HG03066 (cell line): ENCODE data around the gene ZNF432.
"Not testable (repeated sequence)": the region's sequence is repeated elsewhere in the genome, so short reads cannot be mapped to it uniquely, and the experiment has no call there.

Experiments
- ATAC-seq: cut with Tn5 transposase; IDR thresholded peaks from one replicate; pipeline ENCODE4 v1.9.1; 2021; ENCODE audit warnings: low read depth; ENCODE audit not compliant: unreplicated experiment

Gene ZNF432

DNA sequence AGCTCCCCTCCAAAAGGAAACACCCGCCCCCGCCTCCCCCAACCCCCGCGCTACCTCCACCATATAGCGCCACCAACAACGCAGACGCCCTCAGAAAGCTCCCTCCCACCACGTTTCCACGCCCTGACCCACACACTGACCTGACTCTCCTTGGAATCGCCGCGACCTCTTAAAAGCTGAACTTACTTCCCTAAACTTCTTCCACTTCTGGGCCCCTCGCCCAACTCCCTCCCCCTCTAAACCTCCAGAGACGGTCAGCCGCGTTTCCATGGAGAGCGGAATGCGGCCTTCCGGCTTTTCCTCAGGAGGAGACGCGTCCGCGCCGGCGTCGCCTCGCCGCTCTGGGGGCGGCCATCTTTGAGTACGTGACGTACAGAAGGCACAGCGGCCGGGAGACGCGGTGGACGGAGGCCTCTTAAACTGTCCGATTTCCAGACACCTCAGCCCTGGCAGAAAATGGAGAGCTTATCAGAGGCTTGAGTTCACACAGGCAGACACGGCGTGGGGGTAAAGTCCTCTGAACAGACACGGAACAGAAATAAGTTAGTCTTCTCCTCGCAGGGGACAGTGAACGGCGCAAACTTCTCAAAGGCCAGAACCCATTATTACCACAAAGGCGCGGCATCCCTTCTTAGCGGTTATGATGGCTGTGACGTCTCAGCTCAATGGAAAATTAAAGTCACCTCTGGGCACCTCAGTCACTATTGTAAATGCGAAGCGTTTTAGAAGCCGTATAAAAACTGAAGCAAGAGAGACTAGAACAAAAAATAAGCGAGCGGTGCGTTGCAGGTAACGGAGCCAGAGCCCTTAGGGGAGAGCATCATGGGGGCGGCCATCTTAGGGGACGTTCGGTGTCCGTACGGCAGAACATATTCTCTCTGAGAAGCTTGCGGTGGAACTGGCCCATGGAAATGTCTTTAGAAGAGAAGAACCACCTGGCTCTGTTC lies at the start of gene ZNF432:
Gene ZNF432, minus strand, starts transcription at position 284 of the 947 bp plus-strand sequence. CDS start 1,970 bp downstream, outside the sequence.
- peak; percentile 76 for ATAC-seq

DNA sequence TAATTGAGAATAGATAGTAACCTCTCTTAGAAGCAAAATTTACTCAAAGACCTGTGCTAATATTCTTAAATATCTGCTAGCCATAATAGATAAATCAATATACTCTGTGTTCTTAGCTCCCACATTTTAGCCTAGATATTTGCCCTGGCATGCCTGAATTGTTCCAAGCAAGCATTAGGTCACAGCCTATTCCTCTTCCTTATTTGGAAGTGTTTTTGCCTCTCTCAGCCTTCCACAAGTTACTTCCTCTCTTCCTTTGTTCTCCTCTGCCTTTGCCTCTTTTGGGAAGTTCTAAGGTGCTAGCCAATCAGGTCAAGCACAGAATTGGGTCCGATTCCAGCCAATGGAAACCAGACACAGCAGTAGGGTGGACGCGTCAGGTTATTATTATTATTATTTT lies 47.8 kb upstream of the ZNF432 start:
- not testable (repeated sequence) for ATAC-seq

DNA sequence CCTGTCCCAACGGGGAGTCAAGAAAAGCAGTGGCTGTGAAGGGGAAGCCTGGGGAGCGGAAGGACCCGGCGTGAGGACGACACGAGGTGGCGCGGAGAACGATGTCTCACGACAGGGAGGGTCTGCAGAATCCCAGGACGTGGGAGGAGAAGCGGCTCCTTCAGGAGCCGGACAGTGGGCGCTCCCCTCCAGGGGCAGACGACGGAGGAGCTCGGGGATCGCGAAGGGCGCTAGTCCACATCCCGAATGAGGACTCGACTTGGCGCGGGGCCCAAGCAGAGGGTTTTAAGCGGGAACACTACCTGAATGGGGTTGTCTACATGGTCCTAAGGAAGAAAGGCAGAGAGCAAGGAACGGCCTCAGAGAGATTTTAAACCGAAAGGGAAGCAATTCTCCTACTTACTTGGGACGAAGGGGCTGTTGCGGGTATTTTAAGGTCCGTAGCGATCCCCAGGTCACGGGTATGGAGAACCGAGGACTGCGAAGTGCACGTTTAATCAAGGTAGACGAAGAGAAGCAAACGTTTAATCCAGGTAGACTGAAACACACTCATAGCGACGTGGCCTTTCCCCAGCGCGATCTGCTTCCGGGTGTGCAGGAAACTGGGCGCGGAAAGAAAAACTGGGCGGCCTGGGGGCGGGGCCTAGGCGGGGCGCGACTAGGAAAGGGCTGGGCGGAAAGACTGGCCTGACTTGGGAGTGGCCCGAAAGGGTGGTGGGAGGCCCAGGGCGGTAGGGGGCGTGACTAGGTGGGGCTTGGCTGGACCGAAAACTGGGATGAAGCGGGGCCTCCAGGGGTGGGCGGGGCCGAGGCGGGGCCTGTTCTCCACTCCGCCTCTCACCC lies 46.8 kb upstream of the ZNF432 start, which contains the start of gene ZNF841:
Gene ZNF841, minus strand, starts transcription at position 594 of the 843 bp plus-strand sequence. CDS start 10,964 bp downstream, outside the sequence.
- ATAC-seq: peak; percentile 96

DNA sequence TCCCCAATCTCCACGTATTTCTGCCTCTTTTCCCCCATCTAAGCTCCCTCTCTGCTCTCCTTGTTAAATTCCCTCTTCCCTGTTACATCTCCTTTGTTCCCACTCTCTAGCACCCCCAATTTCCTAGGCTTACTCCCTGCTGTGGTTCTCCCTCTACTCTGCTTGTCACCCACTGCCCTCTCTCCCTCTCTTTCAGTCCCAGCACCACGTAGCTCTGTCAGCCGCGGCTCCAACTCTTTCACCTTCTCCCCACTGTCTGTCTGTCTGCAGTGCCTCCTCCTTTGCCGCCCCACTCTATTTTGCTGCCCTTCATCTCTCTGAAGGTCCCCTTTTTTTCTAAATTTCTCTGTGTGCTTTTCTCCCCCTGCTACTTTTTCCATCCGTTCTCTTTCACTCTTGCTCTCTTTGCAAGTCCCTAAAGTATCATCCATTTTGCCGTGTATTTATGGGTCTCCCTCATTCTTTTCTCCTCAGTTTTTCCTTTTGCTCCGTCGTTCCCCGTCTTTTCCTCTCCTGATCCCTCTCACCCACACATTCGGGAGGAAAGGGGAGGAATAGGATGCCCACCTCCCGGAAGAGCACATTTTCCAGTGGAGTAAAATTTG lies 46.0 kb upstream of the ZNF432 start:
- ATAC-seq: no peak

DNA sequence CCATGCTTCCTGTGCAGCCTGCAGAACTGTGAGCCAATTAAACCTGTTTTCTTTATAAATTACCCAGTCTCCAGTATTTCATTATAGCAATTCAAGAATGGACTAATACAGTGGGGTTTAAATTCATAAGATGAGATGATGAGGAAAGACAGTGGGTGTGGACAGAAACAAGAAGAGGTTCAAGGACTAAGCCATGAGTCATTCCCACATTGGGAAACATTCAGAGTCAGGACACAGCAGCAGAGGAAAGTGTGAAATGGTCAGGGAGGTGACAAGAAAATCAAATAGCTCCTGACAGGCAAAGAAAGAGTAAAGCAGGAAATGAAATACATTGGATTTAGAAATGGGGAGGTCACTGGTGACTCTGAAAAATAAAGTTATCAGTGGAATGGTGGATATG lies 37.8 kb upstream of the ZNF432 start:
- no peak for ATAC-seq

DNA sequence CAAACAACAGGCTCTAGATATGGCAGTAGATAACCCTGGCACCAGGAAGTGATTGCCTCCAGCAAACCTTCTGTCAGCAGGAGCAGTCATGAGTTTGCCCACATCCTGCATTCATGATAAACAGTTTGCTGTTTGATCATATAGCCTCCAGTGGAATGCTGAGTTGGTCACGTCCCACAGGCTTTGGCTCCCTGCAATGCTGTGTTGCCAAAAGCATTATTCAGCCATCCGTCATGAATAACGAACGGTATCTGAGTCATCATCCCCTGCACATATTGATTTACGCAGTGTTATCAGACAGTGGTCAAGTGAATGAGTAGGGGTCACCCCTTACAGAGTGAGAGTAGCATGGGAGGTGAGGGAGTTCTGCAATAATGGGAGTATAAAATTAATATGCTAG lies 21.9 kb upstream of the ZNF432 start:
- ATAC-seq: no peak

DNA sequence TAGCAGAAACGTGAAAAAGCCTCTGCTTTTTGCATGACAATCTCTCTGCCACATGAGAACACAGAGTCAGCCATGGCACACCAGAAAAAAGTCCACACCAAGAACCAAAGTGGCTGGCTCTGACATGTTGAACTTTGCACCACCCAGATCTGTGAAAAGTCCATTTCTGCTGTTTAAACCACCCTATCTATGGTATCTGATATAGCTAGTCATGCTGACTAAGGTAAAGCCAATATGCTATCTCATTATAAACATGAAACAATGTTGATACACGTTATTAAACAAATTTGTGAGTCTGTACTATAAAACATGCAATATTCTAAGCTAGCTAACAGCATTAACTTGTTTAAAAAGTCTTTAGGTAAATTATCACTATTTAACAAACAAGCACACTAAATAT lies 21.0 kb upstream of the ZNF432 start:
- no peak for ATAC-seq

DNA sequence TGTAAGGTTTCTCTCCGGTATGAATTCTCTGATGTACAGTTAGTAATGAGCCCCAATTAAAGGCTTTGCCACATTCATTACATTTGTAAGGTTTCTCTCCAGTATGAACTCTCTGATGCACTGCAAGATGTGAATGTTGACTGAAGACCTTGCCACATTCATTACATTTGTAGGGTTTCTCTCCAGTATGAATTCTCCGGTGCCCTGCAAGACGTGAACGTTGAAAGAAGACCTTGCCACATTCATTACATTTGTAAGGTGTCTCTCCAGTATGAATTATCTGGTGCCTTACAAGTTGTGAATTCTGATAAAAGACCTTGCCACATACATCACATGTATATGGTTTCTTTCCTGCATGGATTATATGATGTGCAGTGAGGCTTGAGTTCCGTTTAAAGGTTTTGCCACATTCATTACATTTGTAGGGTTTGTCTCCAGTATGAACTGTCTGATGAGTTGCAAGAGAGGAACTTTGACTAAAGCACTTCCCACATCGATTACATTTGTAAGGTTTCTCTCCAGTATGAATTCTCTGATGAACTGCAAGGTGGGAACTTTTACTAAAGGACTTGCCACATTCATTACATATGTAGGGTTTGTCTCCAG lies 17.7 kb upstream of the ZNF432 start:
- ATAC-seq: no peak

DNA sequence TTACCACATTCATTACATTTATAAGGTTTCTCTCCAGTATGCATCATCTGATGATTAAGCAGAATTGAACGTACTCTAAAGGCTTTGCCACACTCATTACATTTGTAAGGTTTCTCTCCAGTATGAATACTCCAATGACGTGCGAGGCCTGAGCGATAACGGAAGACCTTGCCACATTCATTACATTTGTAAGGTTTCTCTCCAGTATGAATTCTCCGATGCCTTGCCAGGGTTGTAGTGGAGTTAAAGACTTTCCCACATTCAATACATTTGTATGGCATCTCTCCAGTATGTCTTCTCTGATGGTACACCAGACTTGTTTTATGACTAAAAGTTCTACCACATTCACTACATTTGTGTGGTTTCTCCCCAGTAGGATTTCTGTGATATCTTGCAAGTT lies 16.8 kb upstream of the ZNF432 start:
- no peak for ATAC-seq

DNA sequence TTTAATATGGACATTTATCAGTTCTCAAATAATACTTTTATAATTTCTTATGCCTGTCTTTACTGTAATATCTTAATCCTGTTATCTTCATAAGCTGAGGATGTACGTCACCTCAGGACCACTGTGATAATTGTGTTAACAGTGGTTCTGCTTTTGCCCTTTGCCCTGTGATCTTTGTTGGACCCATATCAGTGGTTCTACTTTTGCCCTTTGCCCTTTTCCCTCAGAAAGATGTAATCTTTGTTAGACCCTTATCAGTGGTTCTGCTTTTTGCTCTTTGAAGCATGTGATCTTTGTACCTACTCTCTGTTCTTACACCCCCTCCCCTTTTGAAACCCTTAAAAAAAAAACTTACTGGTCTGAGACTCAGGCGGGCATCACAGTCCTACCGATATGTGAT lies 7.8 kb upstream of the ZNF432 start:
- not testable (repeated sequence) for ATAC-seq

DNA sequence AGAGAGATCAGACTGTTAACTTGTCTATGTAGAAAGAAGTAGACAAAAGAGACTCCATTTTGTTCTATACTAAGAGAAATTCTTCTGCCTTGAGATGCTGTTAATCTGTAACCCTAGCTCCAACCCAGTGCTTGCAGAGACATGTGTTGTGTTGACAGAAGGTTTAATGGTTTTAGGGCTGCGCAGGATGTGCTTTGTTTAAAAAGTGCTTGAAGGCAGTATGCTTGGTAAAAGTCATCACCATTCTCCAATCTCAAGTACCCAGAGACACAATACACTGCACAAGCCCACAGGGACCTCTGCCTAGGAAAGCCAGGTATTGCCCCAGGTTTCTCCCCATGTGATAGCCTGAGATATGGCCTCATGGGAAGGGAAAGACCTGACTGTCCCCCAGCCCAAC lies 3.1 kb upstream of the ZNF432 start:
- not testable (repeated sequence) for ATAC-seq

DNA sequence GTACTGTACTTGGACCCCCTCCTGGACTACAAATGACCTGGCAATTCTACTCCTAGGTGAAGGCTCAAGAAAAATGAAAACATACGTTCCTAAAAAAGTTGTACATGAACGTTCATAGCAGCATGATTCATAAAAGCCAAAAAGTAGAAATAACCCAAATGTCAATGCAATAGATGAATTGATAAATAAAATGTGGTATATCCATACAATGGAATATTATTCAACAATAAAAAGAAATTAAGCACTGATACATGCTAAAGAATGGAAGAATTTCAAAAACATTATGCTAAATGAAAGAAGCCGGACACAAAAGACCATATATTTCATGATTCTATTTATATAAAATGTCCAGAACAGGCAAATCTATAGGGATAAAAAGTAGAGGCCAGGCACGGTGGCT lies 9.5 kb downstream of the ZNF432 start:
- no peak for ATAC-seq

DNA sequence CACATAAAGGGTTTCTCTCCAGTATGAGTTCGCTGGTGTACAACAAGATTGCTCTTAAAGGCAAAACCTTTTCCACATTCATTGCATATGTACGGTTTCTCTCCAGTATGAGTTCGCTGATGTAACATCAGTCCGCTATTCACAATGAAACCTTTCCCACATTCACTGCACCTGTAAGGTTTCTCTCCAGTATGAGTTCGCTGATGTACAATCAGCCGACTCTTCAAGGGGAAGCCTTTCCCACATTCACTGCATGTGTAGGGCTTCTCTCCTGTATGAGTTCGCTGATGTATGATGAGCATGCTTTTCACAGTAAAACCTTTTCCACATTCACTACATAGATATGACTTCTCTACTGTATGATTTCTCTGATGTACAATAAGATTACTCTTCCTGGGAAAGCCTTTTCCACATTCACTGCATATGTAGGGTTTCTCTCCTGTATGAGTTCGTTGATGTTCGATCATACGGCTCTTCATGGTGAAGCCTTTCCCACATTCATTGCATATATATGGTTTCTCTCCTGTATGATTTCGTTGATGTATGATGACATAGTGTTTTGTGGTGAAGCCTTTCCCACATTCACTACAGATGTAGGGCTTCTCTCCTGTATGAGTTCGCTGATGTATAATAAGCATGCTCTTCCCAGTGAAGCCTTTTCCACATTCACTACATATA lies 14.4 kb downstream of the ZNF432 start:
- no peak for ATAC-seq

DNA sequence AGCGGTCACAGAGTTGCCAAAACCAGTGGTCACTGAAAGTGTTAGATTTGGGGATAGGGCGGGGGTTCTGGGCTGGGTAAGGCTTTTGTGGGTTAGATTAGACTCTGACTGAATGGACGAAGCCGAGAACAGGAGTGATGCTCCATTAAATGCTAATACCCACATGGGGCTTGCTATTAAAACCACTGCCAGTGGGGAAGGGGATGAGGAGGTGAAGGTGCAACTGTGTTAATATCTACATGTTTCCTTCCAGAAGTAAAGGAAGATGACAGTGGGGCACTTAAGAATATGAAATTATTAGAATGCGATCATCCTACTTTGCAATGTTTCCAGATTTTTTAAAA lies 19.9 kb downstream of the ZNF432 start:
- peak; percentile 20 for ATAC-seq

DNA sequence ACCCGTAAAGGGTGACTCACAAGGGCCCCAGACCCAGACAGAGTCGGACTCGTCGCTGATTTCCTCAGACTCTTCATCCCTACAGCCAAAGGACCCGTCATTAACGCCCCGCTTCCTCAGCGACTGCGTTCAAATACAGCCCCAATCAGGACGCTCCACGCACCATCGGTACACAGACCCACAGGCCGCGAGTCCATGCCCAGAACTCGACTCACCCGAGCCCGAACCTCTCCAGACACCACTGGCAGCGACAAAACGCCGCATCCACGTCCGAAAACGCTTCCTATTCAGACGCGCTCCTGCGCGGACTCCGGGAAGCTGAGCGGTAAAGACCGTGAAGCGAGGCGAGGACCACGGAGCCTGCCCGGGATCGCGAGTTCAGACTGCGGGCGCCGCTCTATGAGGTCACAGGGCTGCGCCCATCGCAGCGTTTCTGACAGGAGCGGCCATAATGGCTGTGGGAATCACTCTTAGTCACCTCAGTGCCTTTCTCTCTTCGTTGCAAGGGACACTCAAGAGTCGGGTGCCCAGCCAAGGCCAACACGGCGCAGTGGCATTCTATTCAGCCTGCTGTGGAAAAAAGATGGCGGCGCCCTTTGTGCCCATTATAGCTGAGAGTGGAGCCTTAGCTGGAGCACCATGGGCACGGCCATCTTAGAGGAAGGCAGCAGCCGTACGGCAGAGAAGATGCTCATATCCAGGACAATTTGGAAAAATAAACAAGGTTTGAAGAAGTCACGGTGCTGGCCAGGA lies 20.4 kb downstream of the ZNF432 start, which contains the start of gene ZNF614:
Gene ZNF614, minus strand, starts transcription at position 353 of the 753 bp plus-strand sequence. CDS start 2,634 bp downstream, outside the sequence.
- peak; percentile 74 for ATAC-seq

DNA sequence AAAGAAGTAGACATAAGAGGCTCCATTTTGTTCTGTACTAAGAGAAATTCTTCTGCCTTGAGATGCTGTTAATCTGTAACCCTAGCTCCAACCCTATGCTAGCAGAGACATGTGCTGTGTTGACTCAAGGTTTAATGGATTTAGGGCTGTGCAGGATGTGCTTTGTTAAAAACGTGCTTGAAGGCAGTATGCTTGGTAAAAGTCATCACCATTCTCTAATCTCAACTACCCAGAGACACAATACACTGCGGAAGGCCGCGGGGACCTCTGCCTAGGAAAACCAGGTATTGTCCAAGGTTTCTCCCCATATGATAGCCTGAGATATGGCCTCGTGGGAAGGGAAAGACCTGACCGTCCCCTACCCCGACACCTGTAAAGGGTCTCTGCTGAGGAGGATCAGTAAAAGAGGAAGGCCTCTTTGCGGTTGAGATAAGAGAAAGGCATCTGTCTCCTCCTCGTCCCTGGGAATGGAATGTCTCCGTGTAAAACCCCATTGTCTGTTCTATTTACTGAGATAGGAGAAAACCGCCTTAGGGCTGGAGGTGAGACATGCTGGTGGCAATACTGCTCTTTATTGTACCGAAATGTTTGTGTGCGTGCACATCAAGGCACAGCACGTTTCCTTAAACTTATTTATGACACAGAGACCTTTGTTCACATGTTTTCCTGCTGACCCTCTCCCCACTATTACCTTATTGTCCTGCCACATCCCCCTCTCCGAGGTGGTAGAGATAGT lies 22.2 kb downstream of the ZNF432 start:
- ATAC-seq: not testable (repeated sequence)

DNA sequence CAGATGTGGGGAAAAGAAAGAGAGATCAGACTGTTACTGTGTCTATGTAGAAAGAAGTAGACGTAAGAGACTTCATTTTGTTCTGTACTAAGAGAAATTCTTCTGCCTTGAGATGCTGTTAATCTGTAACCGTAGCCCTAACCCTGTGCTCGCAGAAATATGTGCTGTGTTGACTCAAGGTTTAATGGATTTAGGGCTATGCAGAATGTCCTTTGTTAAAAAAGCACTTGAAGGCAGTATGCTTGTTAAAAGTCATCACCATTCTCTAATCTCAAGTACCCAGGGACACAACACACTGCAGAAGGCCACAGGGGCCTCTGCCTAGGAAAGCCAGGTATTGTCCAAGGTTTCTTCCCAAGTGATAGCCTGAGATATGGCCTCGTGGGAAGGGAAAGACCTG lies 24.2 kb downstream of the ZNF432 start:
- not testable (repeated sequence) for ATAC-seq

DNA sequence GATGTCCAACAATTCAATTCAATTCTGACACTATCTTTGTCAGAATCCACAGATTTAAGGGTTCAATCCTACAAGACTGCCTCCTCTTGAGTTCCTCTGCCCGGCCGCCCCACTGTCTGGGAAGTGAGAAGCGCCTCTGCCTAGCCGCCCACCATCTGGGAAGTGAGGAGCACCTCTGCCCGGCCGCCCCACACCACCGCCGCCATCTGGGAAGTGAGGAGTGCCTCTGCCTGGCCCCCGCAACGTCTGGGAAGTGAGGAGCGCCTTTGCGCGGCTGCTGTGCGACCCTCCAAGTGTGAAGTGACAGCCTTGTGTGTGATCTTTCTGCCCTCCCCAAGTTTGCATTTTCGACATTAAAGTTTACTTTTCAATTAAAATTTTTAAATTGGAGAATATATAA lies 26.4 kb downstream of the ZNF432 start:
- no peak for ATAC-seq
